GM18870 (cell line): ENCODE results near the gene TNFAIP3.
"Not testable (repeated sequence)": the region's sequence is repeated elsewhere in the genome, so short reads cannot be mapped to it uniquely, and the experiment has no call there.

Experiments used
- ATAC-seq: cut with Tn5 transposase; IDR thresholded peaks from one replicate; pipeline ENCODE4 v1.9.1; 2021; ENCODE audit warnings: moderate library complexity; ENCODE audit not compliant: unreplicated experiment

Gene TNFAIP3

DNA sequence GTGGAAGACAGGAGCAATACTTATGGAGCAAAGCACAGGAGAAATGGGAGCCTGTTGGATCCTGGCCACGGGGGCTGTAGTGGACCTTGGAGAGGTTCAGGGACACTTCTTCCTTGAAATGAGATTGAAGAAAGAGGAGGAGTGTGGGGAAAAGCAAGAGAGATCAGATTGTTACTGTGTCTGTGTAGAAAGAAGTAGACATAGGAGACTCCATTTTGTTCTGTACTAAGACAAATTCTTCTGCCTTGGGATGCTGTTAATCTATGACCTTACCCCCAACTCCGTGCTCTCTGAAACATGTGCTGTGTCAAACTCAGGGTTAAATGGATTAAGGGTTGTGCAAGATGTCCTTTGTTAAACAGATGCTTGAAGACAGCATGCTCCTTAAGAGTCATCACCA is 22.7 kb upstream of the TNFAIP3 start:
- not testable (repeated sequence) for ATAC-seq

DNA sequence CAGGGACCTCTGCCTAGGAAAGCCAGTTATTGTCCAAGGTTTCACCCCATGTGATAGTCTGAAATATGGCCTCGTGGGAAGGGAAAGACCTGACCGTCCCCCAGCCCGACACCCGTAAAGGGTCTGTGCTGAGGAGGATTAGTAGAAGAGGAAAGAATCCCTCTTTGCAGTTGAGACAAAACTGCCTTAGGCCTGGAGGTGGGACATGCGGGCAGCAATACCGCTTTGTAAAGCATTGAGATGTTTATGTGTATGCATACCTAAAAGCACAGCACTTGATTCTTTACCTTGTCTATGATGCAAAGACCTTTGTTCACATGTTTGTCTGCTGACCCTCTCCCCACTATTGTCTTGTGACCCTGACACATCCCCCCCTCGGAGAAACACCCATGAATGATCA is 22.3 kb upstream of the TNFAIP3 start:
- not testable (repeated sequence) for ATAC-seq

DNA sequence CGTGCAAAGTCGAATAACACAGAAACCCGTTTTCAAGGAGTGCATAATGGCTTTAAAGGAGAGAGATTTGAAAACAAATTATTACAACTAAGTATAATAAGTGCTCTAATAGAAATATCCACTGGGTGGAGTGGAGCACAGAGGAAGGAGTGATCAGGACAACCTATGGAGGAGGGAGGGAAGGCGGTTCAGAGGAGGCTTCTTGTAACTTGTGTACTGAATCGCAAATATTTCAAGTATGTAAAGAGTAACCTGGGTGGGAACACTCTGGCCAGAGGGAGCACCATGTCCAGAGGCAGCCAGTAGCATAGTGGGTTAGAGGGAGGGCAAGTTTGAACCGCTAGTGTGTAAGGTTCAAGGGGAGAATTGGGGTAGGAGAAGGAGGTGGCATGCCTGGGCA is 21.6 kb upstream of the TNFAIP3 start:
- ATAC-seq, result no peak

DNA sequence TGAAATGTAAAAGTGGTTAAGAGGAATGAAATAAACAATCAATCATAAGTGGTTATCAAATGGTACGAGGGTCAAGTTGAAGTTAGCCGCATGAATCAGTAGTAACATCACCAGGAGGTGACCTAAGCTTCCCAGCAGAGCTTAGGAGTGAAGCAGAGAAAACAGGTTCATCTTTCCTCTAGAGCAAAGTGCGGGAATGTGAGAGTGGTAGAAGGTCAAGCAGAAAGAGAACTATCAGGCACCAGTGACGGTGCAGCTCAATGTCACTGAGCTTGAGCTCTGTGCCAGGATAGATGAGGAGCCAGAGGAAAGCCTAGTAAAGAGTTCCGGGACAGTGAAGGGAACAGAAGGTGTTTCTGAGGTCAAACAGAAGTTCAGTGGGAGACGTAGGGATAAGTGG is 20.8 kb upstream of the TNFAIP3 start:
- no peak for ATAC-seq

DNA sequence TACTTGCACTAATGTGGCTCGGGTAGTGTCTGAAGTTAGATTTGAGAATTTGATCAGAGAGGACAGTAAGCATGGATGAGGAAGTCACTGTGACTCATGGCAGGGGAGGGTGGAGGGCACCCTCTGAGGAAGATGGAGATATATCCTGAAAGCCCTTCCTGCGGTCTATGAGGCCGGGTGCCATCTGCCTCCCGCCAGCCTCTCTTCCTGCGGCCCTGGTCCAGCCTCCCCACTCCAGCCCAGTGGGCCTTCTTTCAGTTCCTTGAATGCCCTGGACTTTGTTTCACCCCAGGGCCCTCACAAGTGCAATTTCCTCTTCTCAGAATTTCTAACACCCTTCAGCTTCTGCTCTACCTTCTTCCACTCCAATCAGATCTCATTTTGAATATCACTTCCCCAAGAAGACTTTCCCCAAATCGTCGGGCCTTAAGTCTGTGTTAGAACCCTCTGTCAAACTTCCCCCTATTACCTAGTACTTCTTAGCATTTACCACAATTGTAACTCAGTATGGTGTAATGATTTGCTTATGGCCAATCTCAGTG is 20.2 kb upstream of the TNFAIP3 start:
- peak; percentile 45 for ATAC-seq

DNA sequence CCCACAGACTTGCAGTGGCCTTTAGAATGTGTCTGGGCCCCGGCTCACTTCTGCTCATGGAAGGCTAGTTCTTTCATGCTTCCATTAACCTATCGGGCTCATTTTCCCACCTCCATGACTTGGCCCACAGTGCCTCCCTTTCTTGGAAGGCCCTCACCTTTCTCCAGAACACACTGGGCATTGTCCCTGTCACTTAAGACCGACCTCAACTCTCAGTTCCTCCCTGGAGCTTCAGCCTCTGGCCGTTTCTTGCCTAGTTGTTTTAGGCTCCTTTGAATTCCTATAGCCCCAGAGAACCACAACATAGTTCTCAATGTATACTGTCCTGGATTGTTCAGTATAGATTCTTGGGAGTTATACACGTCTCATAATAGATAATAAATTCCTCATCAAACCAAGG is 19.3 kb upstream of the TNFAIP3 start:
- ATAC-seq, result no peak

DNA sequence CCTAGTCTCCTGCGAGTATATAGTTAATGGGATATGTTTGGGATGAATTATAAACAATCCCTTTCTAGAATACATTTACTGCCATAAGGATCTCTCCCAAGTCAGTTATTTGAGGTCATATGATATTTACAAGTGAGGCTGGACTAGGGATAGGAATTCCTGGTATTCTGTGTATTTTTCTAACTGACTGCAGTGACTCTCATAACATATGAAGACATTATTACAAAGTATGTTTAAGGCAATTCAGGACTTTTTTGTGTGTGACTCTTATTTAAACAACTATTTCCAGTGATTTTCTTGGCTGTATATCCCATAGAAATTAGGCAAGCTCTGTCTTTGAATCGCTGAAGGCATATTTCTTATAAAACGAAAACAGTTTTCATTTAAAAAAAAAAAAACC is 18.4 kb upstream of the TNFAIP3 start:
- ATAC-seq, result no peak

DNA sequence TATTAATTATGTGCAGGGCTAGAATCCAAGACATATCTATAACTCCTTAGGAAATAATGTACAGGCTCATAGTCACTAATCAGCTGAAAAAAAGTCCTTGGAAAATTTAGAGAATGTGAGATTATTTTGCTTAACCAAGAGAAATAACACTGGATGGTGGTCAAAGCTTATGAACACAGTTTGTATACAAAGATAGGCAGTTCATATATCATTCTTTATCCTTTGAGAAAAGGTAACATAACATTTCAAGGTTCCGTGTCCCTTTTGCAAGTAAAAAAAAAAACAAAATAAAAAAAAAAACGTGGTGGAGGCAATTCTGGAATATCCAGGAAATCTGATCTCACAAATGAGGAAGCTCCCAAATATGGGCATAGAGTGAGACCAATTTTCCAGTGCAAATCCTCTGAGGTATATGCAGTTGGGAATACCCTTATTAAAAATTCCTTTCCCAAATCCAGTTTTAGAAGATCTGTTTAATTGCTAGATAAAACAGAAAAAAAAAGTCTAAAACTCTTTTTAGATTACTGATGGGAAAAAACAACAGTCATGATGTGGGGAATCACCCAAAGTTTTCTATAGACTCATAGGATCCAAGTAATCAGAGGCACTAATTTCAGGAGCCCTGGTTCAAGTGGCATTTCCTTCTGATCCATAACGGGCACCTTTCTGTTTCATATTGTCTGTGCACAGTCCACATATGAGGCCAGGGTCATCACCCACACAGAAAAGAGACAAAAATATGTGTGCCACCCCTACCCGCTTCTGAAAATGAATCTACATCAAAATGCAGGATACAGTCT is 17.7 kb upstream of the TNFAIP3 start:
- no peak for ATAC-seq

DNA sequence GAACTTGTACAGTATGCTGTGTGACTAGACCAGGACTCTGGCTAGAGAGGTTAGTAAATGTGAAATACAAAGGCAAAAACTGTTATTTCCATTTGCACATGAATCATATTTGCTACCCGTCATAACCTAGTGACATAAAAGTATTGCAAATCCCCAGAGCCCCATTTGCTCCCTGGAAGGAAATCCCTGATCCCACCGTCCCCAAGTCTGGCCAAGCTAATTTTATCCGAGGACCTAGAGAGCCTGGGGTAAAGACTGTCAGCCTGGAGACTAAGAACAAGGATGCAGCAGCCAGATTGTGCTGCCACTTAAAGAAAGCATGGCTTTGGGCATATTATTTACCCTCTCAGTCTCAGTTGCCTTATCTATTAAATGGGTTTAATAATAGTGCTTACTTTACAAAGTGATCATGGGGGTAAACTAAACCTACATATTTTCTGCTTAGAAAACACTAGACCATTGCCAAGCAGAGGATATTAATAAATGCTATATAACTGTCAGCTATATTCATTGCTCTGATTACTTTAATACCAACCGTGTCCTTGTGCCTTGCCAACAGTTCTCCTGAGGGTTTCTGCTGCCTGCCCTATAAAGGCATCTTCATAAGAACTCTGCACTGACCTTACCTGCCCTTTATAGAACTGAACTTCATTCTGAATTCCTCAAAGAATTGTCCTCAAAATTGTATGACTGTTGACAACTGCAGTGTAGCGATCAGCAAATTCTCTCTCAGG is 16.9 kb upstream of the TNFAIP3 start:
- no peak for ATAC-seq

DNA sequence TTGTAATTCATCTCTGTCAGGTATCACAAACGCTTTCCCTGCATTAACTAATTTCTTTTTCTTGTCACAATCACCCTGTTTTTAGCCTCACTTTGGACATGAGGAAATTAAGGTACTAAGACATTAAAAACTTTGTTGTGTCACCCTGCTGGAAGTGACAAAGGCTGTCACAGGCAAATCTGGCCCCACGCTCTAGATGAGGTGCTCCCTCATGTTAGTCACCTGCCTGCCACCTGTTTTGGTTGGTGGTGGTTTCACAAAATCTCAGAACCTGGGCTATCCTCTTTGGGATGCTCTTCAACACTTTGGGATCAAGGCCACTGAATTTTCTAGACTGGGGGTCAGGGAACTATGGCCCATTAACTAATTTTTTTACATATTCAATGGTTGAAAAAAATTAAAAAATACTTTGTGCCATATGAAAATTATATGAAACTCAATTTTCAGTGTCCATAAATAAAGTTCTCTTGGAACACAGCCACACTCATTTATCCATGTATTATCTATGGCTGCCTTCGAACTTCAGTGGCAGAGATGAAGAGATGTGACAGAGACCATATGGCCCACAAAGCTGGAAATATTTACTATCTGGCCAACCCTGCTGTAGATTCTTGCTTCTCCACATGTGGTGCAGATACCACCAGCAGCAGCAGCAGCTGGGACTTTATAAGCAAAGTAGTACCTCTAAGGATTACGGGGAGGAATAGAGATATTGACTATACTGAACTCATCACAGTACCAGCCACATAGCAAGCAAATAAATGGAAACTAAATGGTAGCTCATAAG is 16.1 kb upstream of the TNFAIP3 start:
- ATAC-seq, result no peak

DNA sequence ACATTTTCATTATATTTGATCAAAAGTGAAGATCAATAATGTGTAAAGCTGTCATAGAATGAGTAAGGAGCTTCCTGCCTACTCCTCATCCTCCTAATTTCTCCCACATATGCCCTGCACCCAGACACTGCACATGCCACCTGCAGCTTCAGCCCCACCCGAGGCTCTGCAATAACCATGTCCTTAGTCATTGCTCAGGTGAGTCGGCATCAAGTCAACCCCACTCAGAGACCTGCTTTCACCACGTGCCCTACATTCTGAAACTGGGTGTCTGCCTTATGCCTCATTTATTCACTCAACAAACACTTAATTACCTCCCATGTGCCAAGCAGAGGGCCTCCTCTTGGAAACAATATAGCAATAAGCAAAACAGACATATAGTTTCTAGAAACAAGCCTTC is 15.4 kb upstream of the TNFAIP3 start:
- no peak for ATAC-seq

DNA sequence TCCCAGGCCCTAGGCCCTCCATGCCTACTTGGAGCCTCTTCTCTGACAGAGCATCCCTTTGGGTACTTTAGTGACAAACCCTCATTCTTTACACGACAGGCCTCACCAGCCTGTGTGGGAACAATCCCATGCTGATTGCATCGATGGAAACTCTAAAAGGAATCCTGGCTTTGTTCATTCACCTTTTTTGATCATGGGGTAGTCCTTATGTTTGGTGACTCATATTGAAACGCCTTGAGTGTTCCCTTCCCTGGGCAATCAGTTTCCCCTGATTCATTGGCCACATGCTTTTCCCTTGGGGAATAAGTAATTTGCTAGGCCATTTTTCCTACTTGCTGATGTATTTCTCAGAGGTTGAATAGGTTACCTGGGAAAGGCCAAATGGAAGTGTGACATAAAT is 14.7 kb upstream of the TNFAIP3 start:
- no peak for ATAC-seq

DNA sequence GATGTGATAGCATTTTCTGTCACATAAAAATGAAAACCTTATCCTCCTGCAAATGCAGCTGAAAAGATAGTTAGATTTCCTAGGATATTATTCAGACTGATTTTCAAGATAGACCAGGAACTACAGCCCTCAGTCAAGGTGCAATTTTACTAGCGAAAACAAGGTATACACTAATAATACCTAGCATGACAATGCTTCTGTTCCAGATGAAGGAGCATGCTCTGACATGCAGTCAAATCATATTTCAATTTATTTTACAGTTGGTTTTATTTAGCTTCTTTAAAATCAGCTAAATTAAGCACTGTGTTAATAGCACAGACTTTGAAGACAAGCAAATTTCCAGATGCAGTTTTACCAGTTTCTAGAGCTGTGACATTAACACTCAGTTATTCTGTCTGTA is 14.2 kb upstream of the TNFAIP3 start:
- no peak for ATAC-seq

DNA sequence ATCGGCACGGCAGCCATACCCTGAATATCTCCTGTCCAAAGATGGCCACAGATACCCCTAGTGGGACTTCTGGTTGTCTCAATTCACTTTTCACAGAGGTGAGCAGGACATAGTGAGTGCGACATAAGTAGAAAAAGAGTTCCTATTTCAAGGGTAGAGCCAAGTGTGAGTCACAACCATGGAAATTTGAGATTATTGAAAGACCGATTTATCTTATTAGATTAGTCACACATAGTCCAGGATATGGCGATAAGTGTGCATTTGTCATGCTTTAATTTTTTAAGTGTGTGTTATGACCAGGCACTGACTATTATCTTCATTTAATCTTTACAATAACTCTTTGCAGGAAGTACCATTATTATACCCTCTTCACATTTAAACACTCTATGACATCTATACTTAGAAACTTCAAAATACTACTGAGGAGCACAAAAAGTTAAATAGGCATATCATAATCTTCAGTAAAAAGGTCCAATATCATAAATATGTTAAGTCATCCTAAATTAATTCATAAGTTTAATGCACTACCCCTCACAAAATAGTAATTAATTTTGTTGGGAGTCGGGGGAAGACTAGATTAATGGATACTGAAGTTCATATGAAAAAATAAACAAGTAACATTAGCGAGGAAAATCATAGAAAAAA is 13.4 kb upstream of the TNFAIP3 start:
- no peak for ATAC-seq

DNA sequence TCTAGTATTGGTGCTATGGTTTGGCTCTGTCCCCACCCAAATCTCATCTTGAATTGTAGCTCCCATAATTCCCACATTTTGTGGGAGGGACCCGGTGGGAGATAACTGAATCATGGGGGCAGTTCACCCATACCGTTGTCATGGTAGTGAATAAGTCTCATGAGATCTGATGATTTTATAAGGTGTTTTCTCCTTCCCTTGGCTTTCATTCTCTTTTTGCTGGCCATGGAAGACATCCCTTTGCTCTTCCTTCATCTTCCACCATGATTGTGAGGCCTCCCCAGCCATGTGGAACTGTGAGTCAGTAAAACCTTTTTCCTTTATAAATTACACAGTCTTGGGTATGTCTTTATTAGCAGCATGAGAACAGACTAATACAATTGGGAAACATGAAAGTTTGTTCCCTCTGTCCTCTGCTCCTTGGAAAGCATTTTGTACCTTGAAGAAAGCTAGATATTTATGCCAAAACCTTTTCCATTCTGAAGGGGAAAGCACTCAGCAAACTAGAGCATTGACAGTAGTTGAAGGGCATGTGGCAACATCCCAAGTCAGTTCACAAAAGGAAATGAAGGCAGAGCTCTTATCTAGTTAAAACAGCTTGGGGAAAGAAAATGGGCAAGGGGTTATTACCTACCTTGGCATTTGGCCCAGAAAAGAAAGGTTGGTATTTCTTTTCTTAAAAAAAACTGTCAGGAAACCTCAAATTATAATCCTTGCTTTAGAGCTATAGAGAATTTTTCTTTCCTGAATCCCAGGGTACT is 10.7 kb upstream of the TNFAIP3 start:
- ATAC-seq, result no peak

DNA sequence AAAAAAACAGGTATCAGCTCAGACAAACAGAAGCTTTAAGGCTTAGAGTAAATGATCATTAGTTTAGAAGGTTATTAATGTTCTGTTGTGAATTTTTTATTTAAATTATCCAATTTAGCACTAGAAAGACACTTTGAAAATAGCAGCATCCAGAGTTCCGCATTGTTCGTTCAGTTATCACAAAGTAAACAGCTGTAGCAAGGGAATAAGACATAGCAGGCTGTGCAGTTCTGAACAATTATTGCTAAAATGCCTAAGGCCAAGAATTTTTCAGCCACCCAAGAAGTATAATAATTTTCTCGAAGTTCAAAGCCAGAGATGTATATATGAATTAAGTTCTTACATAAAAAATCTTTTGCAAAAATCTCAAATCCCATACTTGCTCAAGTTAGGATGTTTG is 8.0 kb upstream of the TNFAIP3 start:
- no peak for ATAC-seq

DNA sequence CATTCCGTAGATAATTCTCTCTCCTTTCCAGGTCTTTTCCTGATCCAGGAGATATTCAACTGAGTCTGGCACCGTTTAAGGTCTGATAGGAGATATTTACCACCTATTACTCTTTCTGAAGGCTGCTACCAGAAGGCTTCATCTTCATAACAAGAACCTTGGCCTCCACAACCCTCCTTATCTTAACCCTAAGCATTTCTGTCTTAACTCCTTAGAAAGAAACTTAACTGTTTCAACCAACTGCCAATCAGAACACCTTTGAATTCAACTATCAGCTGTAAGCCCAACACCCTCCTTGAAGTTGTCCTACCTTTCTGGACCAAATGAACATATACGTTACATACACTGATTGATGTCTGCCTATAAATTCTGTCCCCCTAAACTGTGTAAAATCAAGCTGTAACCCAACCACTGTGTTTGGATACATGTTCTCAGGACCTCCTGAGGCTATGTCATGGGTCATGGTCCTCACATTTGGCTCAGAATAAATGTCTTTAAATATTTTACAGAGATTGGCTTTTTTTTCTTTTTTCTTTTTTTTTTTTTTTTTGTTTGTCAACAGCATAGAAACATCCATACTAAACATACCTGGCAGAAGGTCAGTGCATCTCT is 6.6 kb upstream of the TNFAIP3 start:
- no peak for ATAC-seq

DNA sequence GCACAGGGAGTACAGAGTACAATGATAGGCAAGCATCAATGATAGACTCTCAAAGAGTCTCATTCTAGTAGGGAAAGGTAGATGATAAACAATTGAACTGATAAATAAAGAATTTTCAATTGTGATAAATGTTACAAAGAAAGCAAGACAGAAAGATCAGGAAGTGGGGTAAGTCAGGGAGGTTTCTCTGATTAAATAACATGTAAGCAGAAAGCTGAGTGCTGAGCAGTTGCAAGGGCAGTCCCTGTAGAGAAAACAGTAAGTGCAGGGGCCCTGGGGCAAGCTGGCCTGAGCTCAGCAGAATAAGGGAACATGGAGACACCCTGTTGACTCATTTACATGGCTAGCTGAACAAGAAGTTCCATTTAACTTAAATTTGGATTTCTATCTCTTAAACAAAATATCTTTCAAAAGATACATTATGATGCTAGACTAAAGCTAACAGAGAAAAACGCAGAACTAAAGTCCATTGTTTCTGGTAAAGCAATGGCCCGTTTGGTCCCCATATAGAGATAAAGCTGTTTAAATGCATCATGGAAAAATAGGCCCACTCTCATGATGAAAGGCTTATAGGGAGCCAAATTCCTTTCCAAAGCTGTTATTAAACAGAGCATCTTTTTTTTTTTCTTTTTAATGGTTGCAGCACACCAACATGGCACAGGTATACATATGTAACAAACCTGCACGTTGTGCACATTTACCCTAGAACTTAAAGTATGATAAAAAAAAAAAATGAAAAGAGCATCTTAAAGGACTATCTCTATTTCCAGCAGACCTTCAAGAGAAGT is 5.3 kb upstream of the TNFAIP3 start:
- no peak for ATAC-seq
